ENCODE data around the gene CA11.

DNA sequence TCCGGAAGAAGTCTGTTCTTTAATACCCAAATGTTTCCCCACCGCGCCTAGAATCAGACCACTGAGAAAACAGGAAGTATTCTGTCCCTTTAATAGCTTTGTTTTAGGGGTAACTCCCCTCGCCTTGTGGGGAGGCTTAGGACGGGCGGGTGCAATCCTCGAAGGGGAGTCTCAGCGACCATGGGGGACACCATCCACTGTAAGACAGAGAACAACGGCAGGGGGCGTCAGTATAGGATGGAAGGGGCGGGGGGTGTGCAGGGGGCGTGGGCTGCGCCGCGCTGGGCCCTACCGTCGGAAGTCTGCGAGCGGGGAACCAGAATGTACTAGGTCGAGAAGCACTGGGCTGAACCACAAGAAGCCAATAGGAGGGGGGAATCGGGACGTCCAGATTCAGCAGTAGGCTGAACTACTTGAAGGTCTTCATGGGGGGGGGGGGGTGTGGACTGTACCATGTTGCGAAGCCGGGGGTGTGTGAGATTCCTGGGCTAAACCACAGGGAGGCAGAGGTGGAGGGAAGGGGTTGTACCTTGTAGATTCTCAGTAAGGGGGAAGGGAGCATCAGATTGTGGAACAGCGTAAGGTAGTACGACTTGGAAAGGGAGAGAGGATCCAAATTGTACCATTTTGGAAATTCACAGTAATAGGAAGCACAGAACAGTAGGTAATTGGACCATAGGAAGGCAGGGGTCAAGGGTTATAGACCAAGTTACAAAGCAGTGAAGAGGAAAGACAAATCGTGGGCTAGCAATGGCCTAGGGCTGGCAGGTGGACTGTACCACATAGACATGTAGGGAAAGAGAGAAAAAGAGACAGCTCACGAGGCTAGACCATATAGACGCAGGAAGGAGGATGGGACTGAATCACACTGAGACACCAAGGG, 7.8 kb downstream of the CA11 start:
- TF ChIP-seq, protein P1, sequence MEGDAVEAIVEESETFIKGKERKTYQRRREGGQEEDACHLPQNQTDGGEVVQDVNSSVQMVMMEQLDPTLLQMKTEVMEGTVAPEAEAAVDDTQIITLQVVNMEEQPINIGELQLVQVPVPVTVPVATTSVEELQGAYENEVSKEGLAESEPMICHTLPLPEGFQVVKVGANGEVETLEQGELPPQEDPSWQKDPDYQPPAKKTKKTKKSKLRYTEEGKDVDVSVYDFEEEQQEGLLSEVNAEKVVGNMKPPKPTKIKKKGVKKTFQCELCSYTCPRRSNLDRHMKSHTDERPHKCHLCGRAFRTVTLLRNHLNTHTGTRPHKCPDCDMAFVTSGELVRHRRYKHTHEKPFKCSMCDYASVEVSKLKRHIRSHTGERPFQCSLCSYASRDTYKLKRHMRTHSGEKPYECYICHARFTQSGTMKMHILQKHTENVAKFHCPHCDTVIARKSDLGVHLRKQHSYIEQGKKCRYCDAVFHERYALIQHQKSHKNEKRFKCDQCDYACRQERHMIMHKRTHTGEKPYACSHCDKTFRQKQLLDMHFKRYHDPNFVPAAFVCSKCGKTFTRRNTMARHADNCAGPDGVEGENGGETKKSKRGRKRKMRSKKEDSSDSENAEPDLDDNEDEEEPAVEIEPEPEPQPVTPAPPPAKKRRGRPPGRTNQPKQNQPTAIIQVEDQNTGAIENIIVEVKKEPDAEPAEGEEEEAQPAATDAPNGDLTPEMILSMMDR (IDR thresholded peaks at IDR 0.05; ENCODE audit: insufficient read depth, low read depth, low read length): no peak
- no peak for TF ChIP-seq EZH2 (IDR thresholded peaks at IDR 0.05; ENCODE audit: insufficient read depth, low read length)
